ENCODE measurements around the gene SUFU. TPM values are rescaled to one million over a fixed set of nuclear protein-coding genes. Genes with fewer than 3 reads are reported as not detected.

SUFU gene
- total RNA-seq, 4 donors from 2014 or later: 2.3 to 5.4 (median 4.4) TPM

GRCh38 chr10:102676534-102677315, 173.0 kb downstream of the SUFU start:
- Histone ChIP-seq H3K4me3 (replicated peaks in 1 of 3) (no peak overlapping the region), H3K27me3 (no peaks in the 10 kb centered on the region), H3K36me3 (no peaks in the 10 kb centered on the region), H3K9me3 (no peaks in the 10 kb centered on the region), H3K27ac (peak overlapping the region; percentile 94 to 99 (median 96)), H3K4me1 (peaks cover 78 to 98% of the 10 kb centered on the region in 2 donors)
- intact Hi-C loops (cut with DNase I): no loop called here
- no peak for DNase-seq
- WGBS, 2 donors: 50 to 53% methylated on average over 9 of the region's 9 CpGs
- no peak for TF ChIP-seq POLR2A (IDR thresholded peaks at IDR 0.05)
- TF ChIP-seq, protein P1, sequence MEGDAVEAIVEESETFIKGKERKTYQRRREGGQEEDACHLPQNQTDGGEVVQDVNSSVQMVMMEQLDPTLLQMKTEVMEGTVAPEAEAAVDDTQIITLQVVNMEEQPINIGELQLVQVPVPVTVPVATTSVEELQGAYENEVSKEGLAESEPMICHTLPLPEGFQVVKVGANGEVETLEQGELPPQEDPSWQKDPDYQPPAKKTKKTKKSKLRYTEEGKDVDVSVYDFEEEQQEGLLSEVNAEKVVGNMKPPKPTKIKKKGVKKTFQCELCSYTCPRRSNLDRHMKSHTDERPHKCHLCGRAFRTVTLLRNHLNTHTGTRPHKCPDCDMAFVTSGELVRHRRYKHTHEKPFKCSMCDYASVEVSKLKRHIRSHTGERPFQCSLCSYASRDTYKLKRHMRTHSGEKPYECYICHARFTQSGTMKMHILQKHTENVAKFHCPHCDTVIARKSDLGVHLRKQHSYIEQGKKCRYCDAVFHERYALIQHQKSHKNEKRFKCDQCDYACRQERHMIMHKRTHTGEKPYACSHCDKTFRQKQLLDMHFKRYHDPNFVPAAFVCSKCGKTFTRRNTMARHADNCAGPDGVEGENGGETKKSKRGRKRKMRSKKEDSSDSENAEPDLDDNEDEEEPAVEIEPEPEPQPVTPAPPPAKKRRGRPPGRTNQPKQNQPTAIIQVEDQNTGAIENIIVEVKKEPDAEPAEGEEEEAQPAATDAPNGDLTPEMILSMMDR (IDR thresholded peaks at IDR 0.05): no peak

DNA sequence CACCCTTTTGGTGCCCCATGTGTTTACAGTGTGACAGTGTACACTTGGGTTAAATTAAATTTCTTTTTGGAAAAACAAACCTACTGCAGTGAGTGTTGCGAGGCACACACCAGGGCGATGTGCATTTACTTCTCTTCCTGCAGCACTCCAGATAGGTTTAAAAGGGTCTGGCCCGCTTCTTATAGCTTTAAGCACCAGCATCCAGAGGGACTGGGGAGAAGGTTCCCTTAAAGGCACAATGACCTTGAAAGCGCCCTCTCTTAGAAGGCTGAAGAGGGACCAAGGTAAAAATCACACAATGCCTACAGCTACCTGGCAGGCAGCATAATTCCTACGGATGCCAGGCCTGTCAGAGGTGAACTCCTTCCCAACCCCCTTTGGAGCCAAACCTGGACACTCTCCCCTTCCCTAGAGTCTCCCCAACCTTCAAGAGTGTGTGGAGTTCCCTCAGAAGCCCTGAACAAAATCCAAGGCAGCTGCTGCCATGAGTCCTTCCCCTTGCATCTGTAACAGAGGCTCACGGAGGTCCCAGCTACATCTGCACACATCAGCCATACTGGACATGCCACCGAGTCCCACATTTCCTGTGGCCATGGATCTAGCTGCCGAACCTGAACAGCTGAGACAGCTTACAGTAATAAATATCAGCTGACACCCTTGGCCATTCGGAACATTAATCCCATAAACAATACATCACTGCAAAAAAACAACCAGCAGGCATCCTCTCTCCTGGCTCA, 173.7 kb downstream of the SUFU start:
- Histone ChIP-seq H3K9me3 (no peaks in the 10 kb centered on the region), H3K4me3 (replicated peaks in 1 of 3) (no peak overlapping the region), H3K36me3 (no peaks in the 10 kb centered on the region), H3K27ac (peak overlapping the region; percentile 94 to 99 (median 96)), H3K4me1 (peaks cover 81 to 98% of the 10 kb centered on the region in 2 donors), H3K27me3 (no peaks in the 10 kb centered on the region)
- TF ChIP-seq, protein P1 (IDR thresholded peaks at IDR 0.05): no peak
- TF ChIP-seq POLR2A (IDR thresholded peaks at IDR 0.05): no peak
- intact Hi-C loops (cut with DNase I): no loop called here
- WGBS, 2 donors: 63 to 67% methylated on average over 9 of the region's 9 CpGs
- DNase-seq: peak in 1 of 2 donors; percentile 47

- peak overlapping the region; percentile 94 to 99 (median 96) for H3K27ac ChIP-seq
- H3K27me3 ChIP-seq: no peaks in the 10 kb centered on the region
- H3K4me3 ChIP-seq (replicated peaks in 1 of 3): no peak overlapping the region
- intact Hi-C loops (cut with DNase I): no loop called here
- DNase-seq: no peak
- TF ChIP-seq, protein P1 (IDR thresholded peaks at IDR 0.05): no peak
- no peak for TF ChIP-seq POLR2A (IDR thresholded peaks at IDR 0.05)
- H3K9me3 ChIP-seq: no peaks in the 10 kb centered on the region
- peaks cover 77 to 96% of the 10 kb centered on the region in 2 donors for H3K4me1 ChIP-seq
- WGBS, 2 donors: 61 to 73% methylated on average over 8 to 9 of the region's 9 CpGs
- no peaks in the 10 kb centered on the region for H3K36me3 ChIP-seq
Measured at GRCh38 chr10:102678068-102678400, 174.3 kb downstream of the SUFU start.

DNA sequence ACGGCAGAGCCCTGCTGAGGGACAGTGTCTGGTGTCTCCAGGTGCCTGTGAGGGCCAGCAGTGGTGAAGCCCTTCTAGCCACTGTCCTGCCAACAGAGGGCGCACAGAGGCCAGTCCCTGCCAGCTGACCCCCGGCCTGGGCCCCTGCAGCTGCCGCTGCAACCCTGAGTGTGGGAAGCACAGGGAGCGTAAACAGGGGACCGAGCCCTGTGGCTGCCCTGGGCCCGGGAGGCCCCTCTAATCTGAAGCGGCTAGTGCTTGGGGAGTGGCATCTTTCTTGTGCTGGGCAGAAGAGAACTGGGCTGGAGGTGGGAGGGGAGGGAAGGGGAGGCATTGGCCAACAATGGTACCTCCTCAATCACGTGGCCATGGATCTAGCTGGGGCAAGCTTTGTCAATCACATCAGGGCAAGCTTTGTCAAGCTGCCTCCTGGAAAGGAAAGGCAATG, 175.1 kb downstream of the SUFU start:
- no peaks in the 10 kb centered on the region for H3K27me3 ChIP-seq
- 0 to 22% methylated on average over 1 to 9 of the region's 9 CpGs for WGBS, 2 donors
- H3K9me3 ChIP-seq: no peaks in the 10 kb centered on the region
- no peak overlapping the region for H3K4me3 ChIP-seq (replicated peaks in 1 of 3)
- TF ChIP-seq, protein P1 (IDR thresholded peaks at IDR 0.05): peak in 5 of 6 experiments; percentile 32 to 69 (median 51)
- TF ChIP-seq POLR2A (IDR thresholded peaks at IDR 0.05): peak in 1 of 2 donors; percentile 20
- peak overlapping the region; percentile 94 to 99 (median 96) for H3K27ac ChIP-seq
- intact Hi-C loops (cut with DNase I): no loop called here
- H3K4me1 ChIP-seq: peaks cover 77 to 96% of the 10 kb centered on the region in 2 donors
- H3K36me3 ChIP-seq: no peaks in the 10 kb centered on the region
- peak; percentile 71 to 75 for DNase-seq

DNA sequence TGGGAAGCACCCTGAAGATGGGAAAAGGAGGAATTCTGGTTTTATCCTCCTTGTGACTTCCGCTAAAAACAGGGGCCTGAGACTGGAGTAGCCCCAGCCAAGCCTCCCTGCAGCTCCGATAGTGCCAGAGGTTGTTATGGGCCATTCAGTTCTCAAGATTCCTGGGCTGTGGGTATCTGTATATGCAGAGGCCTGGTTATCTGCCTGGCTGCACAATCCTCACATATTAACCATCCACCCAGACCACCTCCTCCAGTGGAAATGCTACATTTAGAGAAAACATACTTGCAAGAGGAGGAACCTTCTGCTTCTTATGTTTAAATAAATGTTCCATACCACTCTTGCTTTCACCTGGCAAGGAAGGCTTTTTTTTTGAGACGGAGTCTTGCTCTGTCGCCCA, 175.8 kb downstream of the SUFU start:
- Histone ChIP-seq H3K9me3 (no peaks in the 10 kb centered on the region), H3K4me3 (replicated peaks in 1 of 3) (no peak overlapping the region), H3K27me3 (no peaks in the 10 kb centered on the region), H3K4me1 (peaks cover 71 to 94% of the 10 kb centered on the region in 2 donors), H3K36me3 (no peaks in the 10 kb centered on the region), H3K27ac (peak overlapping the region; percentile 94 to 99 (median 96))
- no peak for TF ChIP-seq POLR2A (IDR thresholded peaks at IDR 0.05)
- TF ChIP-seq, protein P1 (IDR thresholded peaks at IDR 0.05): no peak
- intact Hi-C loops (cut with DNase I): no loop called here
- 66 to 79% methylated on average over 4 of the region's 4 CpGs for WGBS, 2 donors
- DNase-seq: no peak
